Testis (tissue), 2 donors: Measurements from ENCODE around the gene TPCN2.

Experiments
- CTCF ChIP-seq, 3 experiments: fragments of 450-650 bp in 2 of 3; fragments of 200-600 bp in 1 of 3; sonication (generic) in 1 of 3; IDR thresholded peaks; one replicate each; pipeline ENCODE4 v1.5.1; 2016 to 2019; ENCODE audit warnings: antibody characterized with exemption in 3 of 3, mild to moderate bottlenecking in 2 of 3, moderate library complexity in 1 of 3
- POLR2A ChIP-seq: fragments of 450-650 bp; IDR thresholded peaks from one replicate; pipeline ENCODE4 v1.6.1; 2017; ENCODE audit warnings: antibody characterized with exemption, mild to moderate bottlenecking, moderate library complexity

DNA sequence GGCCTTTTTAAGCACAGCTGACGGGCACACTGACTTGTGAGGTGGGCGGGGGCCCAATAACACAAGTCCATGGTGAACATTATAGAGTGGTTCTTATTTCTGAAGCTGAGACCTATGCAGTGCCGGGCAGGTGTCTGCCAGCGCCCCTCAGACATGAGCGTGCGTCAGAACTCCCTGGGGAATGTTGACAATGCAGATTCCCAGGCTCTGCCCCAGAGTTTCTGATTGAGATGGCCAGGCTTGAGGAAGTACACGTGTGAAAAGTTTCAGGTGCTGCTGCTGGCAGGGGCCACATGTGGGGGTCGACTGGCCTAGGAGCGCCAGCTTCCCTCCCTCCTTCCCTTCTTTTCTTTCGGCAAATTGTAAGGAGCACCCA, 46.2 kb downstream of the TPCN2 start:
- TF ChIP-seq CTCF (IDR thresholded peaks at IDR 0.05), result no peak
- TF ChIP-seq POLR2A, result no peak
